ENCODE data around the gene RABL6.
A peak's percentile ranks its signal among the peaks of the same experiment; 100 is the strongest.
"Not testable (repeated sequence)": the region's sequence is repeated elsewhere in the genome, so short reads cannot be mapped to it uniquely, and the experiment has no call there.

Gene RABL6

GRCh38 chr9:136762221-136762691, 45.5 kb upstream of the RABL6 start:
- peak; percentile 6 for DNase-seq (ENCODE audit: low spot score)

GRCh38 chr9:136762915-136763648, 44.7 kb upstream of the RABL6 start:
- DNase-seq (ENCODE audit: low spot score), result peak; percentile 81
- TF ChIP-seq CTCF (IDR thresholded peaks at IDR 0.05; ENCODE audit: extremely low read depth, missing control alignments), result no peak

More at GRCh38 chr9:136762221-136762691, 45.5 kb upstream of the RABL6 start:
- TF ChIP-seq CTCF (IDR thresholded peaks at IDR 0.05; ENCODE audit: extremely low read depth, missing control alignments), result no peak

- TF ChIP-seq CTCF (IDR thresholded peaks at IDR 0.05; ENCODE audit: extremely low read depth, missing control alignments), result no peak
- DNase-seq (ENCODE audit: low spot score), result peak; percentile 10
Measured at GRCh38 chr9:136763649-136764035, 44.1 kb upstream of the RABL6 start.

- peak; percentile 4 for DNase-seq (ENCODE audit: low spot score)
- TF ChIP-seq CTCF (IDR thresholded peaks at IDR 0.05; ENCODE audit: extremely low read depth, missing control alignments), result no peak
Measured at GRCh38 chr9:136764301-136764891, 43.4 kb upstream of the RABL6 start, which contains the start of gene LCN15. Gene LCN15 (minus strand): TSS chr9:136764518. CDS start chr9:136764488, 30 bp downstream.

GRCh38 chr9:136765041-136765440, 42.7 kb upstream of the RABL6 start:
- TF ChIP-seq CTCF (IDR thresholded peaks at IDR 0.05; ENCODE audit: extremely low read depth, missing control alignments), result no peak
- peak; percentile 11 for DNase-seq (ENCODE audit: low spot score)

- DNase-seq (ENCODE audit: low spot score), result peak; percentile 76
Measured at GRCh38 chr9:136765745-136766409, 41.9 kb upstream of the RABL6 start.

GRCh38 chr9:136766410-136767120, 41.2 kb upstream of the RABL6 start:
- DNase-seq (ENCODE audit: low spot score), result not testable (repeated sequence)

GRCh38 chr9:136769710-136770191, 38.0 kb upstream of the RABL6 start:
- DNase-seq (ENCODE audit: low spot score), result peak; percentile 90
- TF ChIP-seq CTCF (IDR thresholded peaks at IDR 0.05; ENCODE audit: extremely low read depth, missing control alignments), result peak; percentile 64
